NB4 (cell line): ENCODE measurements around the gene TFF2.

Source experiments
- CTCF ChIP-seq: IDR thresholded peaks from one replicate; pipeline ENCODE4 v1.5.1; 2012; ENCODE audit warnings: low read depth, low read length
- MAX ChIP-seq: IDR thresholded peaks from 2 replicates; pipeline ENCODE4 v1.6.1; 2011; ENCODE audit warnings: low read depth, low read length
- MYC ChIP-seq: IDR thresholded peaks from 2 replicates; pipeline ENCODE4 v1.6.1; 2011; ENCODE audit warnings: low read depth, low read length
- POLR2A ChIP-seq: IDR thresholded peaks from 2 replicates; pipeline ENCODE4 v1.6.1; 2011; ENCODE audit warnings: mild to moderate bottlenecking; ENCODE audit not compliant: insufficient read length; ENCODE audit errors: extremely low read depth

GRCh38 chr21:42395905-42396651 is 45.3 kb upstream of the TFF2 start, which contains the start of gene TMPRSS3:
- TF ChIP-seq CTCF, result no peak
- no peak for TF ChIP-seq POLR2A
- TF ChIP-seq MYC, result no peak
- no peak for TF ChIP-seq MAX
